ENCODE measurements around the gene GRIK4.

The GRIK4 gene

DNA sequence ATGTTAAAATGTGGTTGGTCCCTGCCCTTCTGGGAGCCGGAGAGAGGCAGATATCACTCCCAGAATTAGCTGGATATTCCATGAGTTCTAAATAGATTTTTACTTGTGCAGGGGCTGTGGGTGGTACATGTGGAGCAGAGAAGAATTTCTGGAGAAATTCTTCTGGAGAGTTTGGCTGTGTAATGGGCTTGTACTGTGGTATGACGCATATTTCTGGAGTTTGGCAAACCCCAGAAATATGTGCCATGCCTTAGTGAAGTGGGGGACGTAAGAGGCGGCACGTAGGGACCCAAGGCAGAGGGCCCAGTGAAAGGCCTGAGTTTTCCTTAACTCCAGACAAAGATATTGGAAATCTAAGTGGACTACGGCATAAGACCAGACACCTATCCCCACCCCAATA lies 461.1 kb downstream of the GRIK4 start:
- TF ChIP-seq, protein P1, sequence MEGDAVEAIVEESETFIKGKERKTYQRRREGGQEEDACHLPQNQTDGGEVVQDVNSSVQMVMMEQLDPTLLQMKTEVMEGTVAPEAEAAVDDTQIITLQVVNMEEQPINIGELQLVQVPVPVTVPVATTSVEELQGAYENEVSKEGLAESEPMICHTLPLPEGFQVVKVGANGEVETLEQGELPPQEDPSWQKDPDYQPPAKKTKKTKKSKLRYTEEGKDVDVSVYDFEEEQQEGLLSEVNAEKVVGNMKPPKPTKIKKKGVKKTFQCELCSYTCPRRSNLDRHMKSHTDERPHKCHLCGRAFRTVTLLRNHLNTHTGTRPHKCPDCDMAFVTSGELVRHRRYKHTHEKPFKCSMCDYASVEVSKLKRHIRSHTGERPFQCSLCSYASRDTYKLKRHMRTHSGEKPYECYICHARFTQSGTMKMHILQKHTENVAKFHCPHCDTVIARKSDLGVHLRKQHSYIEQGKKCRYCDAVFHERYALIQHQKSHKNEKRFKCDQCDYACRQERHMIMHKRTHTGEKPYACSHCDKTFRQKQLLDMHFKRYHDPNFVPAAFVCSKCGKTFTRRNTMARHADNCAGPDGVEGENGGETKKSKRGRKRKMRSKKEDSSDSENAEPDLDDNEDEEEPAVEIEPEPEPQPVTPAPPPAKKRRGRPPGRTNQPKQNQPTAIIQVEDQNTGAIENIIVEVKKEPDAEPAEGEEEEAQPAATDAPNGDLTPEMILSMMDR (IDR thresholded peaks at IDR 0.05; ENCODE audit: low read depth, low read length), result no peak
- DNase-seq (ENCODE audit: extremely low read depth, low read depth), result no peak

DNA sequence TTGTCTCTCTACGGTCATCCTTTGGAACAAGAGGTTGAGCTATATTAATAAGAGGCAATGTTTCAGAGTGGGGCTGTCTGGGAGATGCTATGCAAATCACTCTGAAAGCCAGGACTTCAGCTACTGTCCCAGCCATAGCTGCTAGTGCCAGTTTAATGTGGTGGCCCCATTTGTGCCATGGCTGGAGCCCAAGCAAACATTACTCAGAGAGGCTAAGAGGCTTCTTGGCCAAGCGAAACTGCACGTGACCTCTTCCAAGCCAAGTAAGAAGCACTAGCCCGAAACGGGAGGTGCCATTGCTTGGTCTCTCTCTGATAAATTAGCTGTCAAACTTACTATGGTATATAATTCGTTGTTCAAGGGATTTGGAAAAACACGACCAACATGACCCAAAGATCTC lies 462.0 kb downstream of the GRIK4 start:
- TF ChIP-seq, protein P1 (IDR thresholded peaks at IDR 0.05; ENCODE audit: low read depth, low read length), result no peak

DNA sequence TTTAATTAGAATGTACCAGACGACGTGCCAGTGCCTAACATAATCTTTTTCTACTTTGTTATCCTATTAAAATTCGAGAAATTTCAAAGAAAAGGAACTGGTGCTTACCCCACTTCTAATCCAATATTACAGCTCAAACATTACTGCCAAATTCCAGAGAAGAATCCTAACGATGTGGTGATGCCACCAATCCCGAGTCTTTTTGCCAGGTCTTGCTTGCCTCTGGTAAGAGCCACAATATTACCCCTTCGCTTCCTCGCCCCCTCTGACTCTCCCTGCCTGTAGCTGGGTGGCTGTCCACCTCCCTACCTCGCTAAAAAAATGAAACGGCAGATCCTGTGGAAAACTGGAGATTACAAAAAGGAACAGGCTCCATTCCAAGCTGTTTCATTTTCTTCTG lies 462.9 kb downstream of the GRIK4 start:
- TF ChIP-seq, protein P1 (IDR thresholded peaks at IDR 0.05; ENCODE audit: low read depth, low read length), result no peak
- no peak for DNase-seq (ENCODE audit: extremely low read depth, low read depth)

More for the DNA sequence above, 462.0 kb downstream of the GRIK4 start:
- no peak for DNase-seq (ENCODE audit: extremely low read depth, low read depth)

DNA sequence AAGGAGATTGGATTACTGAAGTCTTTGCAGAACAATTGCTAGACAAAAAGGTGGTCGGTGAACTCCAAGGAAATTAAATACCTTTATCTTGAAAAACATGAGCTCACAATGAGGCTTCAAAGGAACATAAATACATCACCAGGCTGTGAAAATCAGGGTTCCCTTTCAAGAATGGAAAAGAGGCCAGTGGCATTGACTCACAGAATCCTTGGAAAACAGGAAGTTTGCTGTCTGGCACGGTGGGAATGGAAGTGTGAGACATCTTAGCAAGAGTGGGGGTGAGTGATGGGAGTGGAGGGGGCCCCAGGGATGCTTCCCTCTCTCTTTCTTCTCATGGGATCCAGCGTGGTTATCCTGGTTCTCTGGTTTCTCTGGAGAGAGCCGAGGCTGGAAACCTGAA lies 463.4 kb downstream of the GRIK4 start:
- DNase-seq (ENCODE audit: extremely low read depth, low read depth), result no peak
- TF ChIP-seq, protein P1 (IDR thresholded peaks at IDR 0.05; ENCODE audit: low read depth, low read length), result no peak

DNA sequence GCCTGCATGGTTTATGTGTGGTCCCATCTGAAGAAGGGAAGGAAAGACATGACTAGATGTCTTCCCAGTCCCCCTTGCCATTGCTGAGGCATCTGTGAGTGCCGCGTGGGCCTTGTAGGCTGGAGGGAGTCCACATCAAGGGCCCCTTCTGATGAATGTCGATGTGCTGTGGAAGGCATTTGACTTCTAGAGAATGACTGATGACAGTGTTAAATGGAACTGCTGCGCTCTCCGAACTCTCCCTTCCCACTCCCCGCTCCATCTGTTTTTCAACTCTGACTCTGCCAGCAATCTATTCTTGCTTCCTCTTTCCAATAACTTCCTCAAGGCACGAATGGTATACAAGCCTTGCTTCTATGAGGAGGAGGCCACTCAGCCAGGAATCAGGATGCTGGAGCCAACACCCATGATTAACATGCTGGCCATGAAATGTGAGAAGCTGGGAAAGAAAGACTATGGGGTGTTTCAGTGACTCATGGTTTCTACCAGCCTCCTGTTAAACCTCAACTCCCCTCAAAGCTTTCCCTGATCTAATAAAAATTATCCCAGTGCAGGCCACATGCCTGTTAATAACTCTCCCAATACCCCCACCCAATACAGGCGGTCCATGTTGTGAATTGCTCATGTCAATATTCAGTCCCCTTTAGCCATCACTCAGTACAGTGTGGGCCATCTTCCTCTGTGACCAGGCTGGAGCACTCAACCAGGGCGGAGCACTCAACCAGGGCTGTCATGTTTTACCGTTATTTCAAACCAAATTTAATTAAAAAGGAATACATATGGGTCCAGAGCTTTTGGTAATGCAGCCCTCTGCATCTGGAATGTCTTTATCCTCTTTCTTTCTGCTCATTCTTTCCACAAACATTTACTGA lies 466.0 kb downstream of the GRIK4 start:
- DNase-seq (ENCODE audit: extremely low read depth, low read depth), result no peak
- TF ChIP-seq, protein P1 (IDR thresholded peaks at IDR 0.05; ENCODE audit: low read depth, low read length), result no peak

DNA sequence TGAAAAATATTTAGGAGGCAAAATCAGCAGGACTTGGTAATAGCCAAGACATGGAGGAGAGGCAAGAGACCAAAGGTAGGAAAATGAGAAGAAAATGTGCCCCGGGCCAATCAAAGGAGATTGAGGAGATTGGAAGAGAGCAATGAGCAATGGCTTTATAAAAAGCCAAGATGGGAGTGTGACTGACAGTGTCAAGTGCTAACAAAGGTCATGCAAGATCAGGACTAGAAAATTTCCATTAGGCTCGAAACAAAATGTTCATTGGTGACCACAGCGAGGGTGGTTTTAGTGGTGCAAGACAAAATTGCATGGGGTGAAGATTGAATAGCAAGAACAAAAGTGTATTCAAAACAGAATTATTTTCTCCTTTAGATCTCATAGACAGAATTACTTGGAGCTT lies 467.2 kb downstream of the GRIK4 start:
- no peak for DNase-seq (ENCODE audit: extremely low read depth, low read depth)
- TF ChIP-seq, protein P1 (IDR thresholded peaks at IDR 0.05; ENCODE audit: low read depth, low read length), result no peak

DNA sequence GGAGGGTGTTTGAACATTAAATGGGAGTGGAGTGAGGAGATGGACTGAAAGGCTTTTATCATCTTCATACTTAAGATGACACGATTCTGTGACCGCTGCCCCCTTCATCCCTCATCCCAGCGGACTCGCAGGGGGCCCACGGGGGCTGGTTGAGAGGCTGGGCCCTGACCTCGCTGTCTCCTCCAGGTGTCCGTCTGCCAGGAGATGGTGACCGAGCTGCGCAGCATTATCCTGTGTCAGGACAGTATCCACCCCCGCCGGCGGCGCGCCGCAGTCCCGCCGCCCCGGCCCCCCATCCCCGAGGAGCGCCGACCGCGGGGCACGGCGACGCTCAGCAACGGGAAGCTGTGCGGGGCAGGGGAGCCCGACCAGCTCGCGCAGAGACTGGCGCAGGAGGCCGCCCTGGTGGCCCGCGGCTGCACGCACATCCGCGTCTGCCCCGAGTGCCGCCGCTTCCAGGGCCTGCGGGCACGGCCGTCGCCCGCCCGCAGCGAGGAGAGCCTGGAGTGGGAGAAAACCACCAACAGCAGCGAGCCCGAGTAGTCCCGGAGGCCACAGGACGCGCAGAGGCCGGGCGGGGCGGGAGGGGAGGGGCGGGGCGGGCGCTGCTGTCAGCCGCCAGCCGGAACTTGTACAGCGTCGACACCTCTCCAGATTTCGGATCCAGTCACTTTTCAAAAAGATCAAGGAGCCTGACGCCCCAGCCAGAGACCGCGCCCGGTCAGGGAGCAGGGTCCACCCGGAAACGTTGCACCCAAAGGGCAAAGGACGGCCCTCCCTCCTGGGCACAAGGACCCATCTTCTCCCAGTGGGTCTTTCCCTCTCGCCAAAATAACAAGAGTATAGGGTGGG lies 474.4 kb downstream of the GRIK4 start:
- TF ChIP-seq, protein P1 (IDR thresholded peaks at IDR 0.05; ENCODE audit: low read depth, low read length), result no peak
- DNase-seq (ENCODE audit: extremely low read depth, low read depth), result no peak
